HUES48 (cell line): Measurements from ENCODE around the gene LMAN2L.

ENCODE experiments used
- H3K27ac ChIP-seq: one replicate; pipeline ENCODE4 v1.7.0; 2013; ENCODE audit warnings: low read depth, low read length, inconsistent platforms
- H3K27me3 ChIP-seq: 2 replicates; pipeline ENCODE4 v1.6.1; 2013; ENCODE audit warnings: mild to moderate bottlenecking, low read length; ENCODE audit not compliant: control insufficient read depth, insufficient read depth
- H3K36me3 ChIP-seq: 2 replicates; pipeline ENCODE4 v1.6.1; 2013; ENCODE audit warnings: low read length; ENCODE audit not compliant: control insufficient read depth, insufficient read depth
- H3K4me1 ChIP-seq: 2 replicates; pipeline ENCODE4 v1.6.1; 2013; ENCODE audit warnings: mild to moderate bottlenecking, low read length; ENCODE audit not compliant: control insufficient read depth, insufficient read depth
- H3K4me3 ChIP-seq: 2 replicates; pipeline ENCODE4 v1.5.1; 2013; ENCODE audit warnings: mild to moderate bottlenecking, low read depth, low read length
- H3K9ac ChIP-seq: 2 replicates; pipeline ENCODE4 v1.6.1; 2013; ENCODE audit warnings: mild to moderate bottlenecking, low read depth, low read length, moderate library complexity
- H3K9me3 ChIP-seq: 2 replicates; pipeline ENCODE4 v1.6.1; 2013; ENCODE audit warnings: low read length; ENCODE audit not compliant: control insufficient read depth, insufficient read depth

LMAN2L gene

GRCh38 chr2:96734880-96735583 lies 4.8 kb downstream of the LMAN2L start:
- Histone ChIP-seq H3K4me1 (0 out of 2 replicates have a peak, but pooled peaks cover 3% of the 10 kb centered on the region), H3K4me3 (no peak overlapping the region), H3K27me3 (no peaks in the 10 kb centered on the region), H3K9me3 (no peaks in the 10 kb centered on the region), H3K9ac (no peak overlapping the region), H3K36me3 (peaks cover 78% of the 10 kb centered on the region), H3K27ac (no peak overlapping the region)

GRCh38 chr2:96733931-96734330 lies 5.9 kb downstream of the LMAN2L start:
- no peak overlapping the region for H3K27ac ChIP-seq
- H3K36me3 ChIP-seq: peaks cover 87% of the 10 kb centered on the region
- H3K4me1 ChIP-seq: 0 out of 2 replicates have a peak, but pooled peaks cover under 1% of the 10 kb centered on the region
- no peak overlapping the region for H3K4me3 ChIP-seq
- H3K9me3 ChIP-seq: no peaks in the 10 kb centered on the region
- no peaks in the 10 kb centered on the region for H3K27me3 ChIP-seq
- no peak overlapping the region for H3K9ac ChIP-seq

- H3K4me3 ChIP-seq: no peak overlapping the region
- peaks cover 78% of the 10 kb centered on the region for H3K36me3 ChIP-seq
- H3K27me3 ChIP-seq: no peaks in the 10 kb centered on the region
- H3K9ac ChIP-seq: no peak overlapping the region
- H3K9me3 ChIP-seq: no peaks in the 10 kb centered on the region
- no peak overlapping the region for H3K27ac ChIP-seq
- H3K4me1 ChIP-seq: no peaks in the 10 kb centered on the region
Measured at GRCh38 chr2:96730212-96730611, 9.7 kb downstream of the LMAN2L start.

- Histone ChIP-seq H3K4me1 (no peaks in the 10 kb centered on the region), H3K27ac (no peak overlapping the region), H3K4me3 (no peak overlapping the region), H3K9ac (no peak overlapping the region), H3K27me3 (no peaks in the 10 kb centered on the region), H3K9me3 (no peaks in the 10 kb centered on the region), H3K36me3 (peaks cover 74% of the 10 kb centered on the region)
Measured at GRCh38 chr2:96729748-96730147, 10.1 kb downstream of the LMAN2L start.

- no peak overlapping the region for H3K27ac ChIP-seq
- no peaks in the 10 kb centered on the region for H3K9me3 ChIP-seq
- no peaks in the 10 kb centered on the region for H3K27me3 ChIP-seq
- peaks cover 55% of the 10 kb centered on the region for H3K36me3 ChIP-seq
- no peak overlapping the region for H3K4me3 ChIP-seq
- H3K9ac ChIP-seq: no peak overlapping the region
- no peaks in the 10 kb centered on the region for H3K4me1 ChIP-seq
Measured at GRCh38 chr2:96727431-96727830, 12.4 kb downstream of the LMAN2L start.

- H3K27me3 ChIP-seq: no peaks in the 10 kb centered on the region
- H3K27ac ChIP-seq: no peak overlapping the region
- H3K9ac ChIP-seq: no peak overlapping the region
- no peaks in the 10 kb centered on the region for H3K4me1 ChIP-seq
- H3K36me3 ChIP-seq: peaks cover 43% of the 10 kb centered on the region
- no peak overlapping the region for H3K4me3 ChIP-seq
- H3K9me3 ChIP-seq: no peaks in the 10 kb centered on the region
Measured at GRCh38 chr2:96726131-96726530, 13.7 kb downstream of the LMAN2L start.

- Histone ChIP-seq H3K4me3 (no peak overlapping the region), H3K4me1 (no peaks in the 10 kb centered on the region), H3K27me3 (no peaks in the 10 kb centered on the region), H3K27ac (no peak overlapping the region), H3K9me3 (no peaks in the 10 kb centered on the region), H3K36me3 (peaks cover 35% of the 10 kb centered on the region), H3K9ac (no peak overlapping the region)
Measured at GRCh38 chr2:96716388-96716787, 23.5 kb downstream of the LMAN2L start.

GRCh38 chr2:96715658-96716057 lies 24.2 kb downstream of the LMAN2L start:
- no peak overlapping the region for H3K4me3 ChIP-seq
- no peaks in the 10 kb centered on the region for H3K4me1 ChIP-seq
- H3K9ac ChIP-seq: no peak overlapping the region
- H3K27ac ChIP-seq: no peak overlapping the region
- H3K27me3 ChIP-seq: no peaks in the 10 kb centered on the region
- H3K9me3 ChIP-seq: no peaks in the 10 kb centered on the region
- H3K36me3 ChIP-seq: peaks cover 43% of the 10 kb centered on the region

GRCh38 chr2:96710985-96711384 lies 28.9 kb downstream of the LMAN2L start:
- no peak overlapping the region for H3K4me3 ChIP-seq
- no peaks in the 10 kb centered on the region for H3K9me3 ChIP-seq
- peaks cover 64% of the 10 kb centered on the region for H3K36me3 ChIP-seq
- H3K27me3 ChIP-seq: no peaks in the 10 kb centered on the region
- no peak overlapping the region for H3K27ac ChIP-seq
- no peak overlapping the region for H3K9ac ChIP-seq
- no peaks in the 10 kb centered on the region for H3K4me1 ChIP-seq

GRCh38 chr2:96703021-96703751 lies 36.7 kb downstream of the LMAN2L start:
- H3K4me1 ChIP-seq: no peaks in the 10 kb centered on the region
- peaks cover 42% of the 10 kb centered on the region for H3K36me3 ChIP-seq
- no peaks in the 10 kb centered on the region for H3K9me3 ChIP-seq
- no peak overlapping the region for H3K9ac ChIP-seq
- H3K4me3 ChIP-seq: no peak overlapping the region
- H3K27me3 ChIP-seq: no peaks in the 10 kb centered on the region
- no peak overlapping the region for H3K27ac ChIP-seq

- Histone ChIP-seq H3K36me3 (peaks cover 33% of the 10 kb centered on the region), H3K9ac (no peak overlapping the region), H3K4me3 (no peak overlapping the region), H3K27ac (no peak overlapping the region), H3K9me3 (no peaks in the 10 kb centered on the region), H3K27me3 (no peaks in the 10 kb centered on the region), H3K4me1 (no peaks in the 10 kb centered on the region)
Measured at GRCh38 chr2:96702098-96702785, 37.6 kb downstream of the LMAN2L start.
